A549 (cell line): ENCODE measurements around the gene ZNF521.

Experiments
- EP300 ChIP-seq, 2 experiments: fragments of >200 bp; sonication (Bioruptor Twin); formaldehyde crosslinking; IDR thresholded peaks; 2 replicates in 1 of 2; 3 replicates in 1 of 2; pipeline ENCODE4 v1.6.1; 2016 to 2017
- HDAC2 ChIP-seq: fragments of 200-600 bp; sonication (generic); IDR thresholded peaks from 2 replicates; pipeline ENCODE4 v1.6.1; 2016
- JUNB ChIP-seq: fragments of >200 bp; sonication (Bioruptor Twin); formaldehyde crosslinking; IDR thresholded peaks from 2 replicates; pipeline ENCODE4 v1.6.1; 2016
- KDM1A ChIP-seq: fragments of 200-600 bp; sonication (generic); IDR thresholded peaks from 2 replicates; pipeline ENCODE4 v1.6.1; 2016; ENCODE audit warnings: low read depth, mild to moderate bottlenecking
- KDM5A ChIP-seq: fragments of 200-600 bp; sonication (generic); IDR thresholded peaks from 2 replicates; pipeline ENCODE4 v1.6.1; 2016; ENCODE audit warnings: antibody characterized with exemption, mild to moderate bottlenecking
- NFE2L2 ChIP-seq: fragments of 150-350 bp; conservative IDR thresholded peaks from 2 replicates; pipeline ENCODE4 v1.6.1; 2014; ENCODE audit warnings: low read length
- POLR2A ChIP-seq: IDR thresholded peaks from 2 replicates; pipeline ENCODE4 v1.6.1; 2012; ENCODE audit warnings: mild to moderate bottlenecking, low read length
- ZNF302 ChIP-seq: fragments of 250-450 bp; sonication (Bioruptor Pico); IDR thresholded peaks from 2 replicates; pipeline ENCODE4 v1.9.0; 2021; ENCODE audit warnings: inconsistent platforms, mild to moderate bottlenecking, moderate library complexity
- TF ChIP-seq, protein P1 (sequence below): fragments of >200 bp; sonication (Bioruptor Twin); formaldehyde crosslinking; IDR thresholded peaks from 3 replicates; pipeline ENCODE4 v1.5.1; 2016
- TF ChIP-seq, protein P2 (sequence below): fragments of 200-600 bp; sonication (generic); IDR thresholded peaks from 2 replicates; pipeline ENCODE4 v1.6.1; 2016; ENCODE audit warnings: antibody characterized with exemption, mild to moderate bottlenecking, moderate library complexity

GRCh38 chr18:25262920-25263319 is 89.0 kb downstream of the ZNF521 start:
- TF ChIP-seq, protein P1, sequence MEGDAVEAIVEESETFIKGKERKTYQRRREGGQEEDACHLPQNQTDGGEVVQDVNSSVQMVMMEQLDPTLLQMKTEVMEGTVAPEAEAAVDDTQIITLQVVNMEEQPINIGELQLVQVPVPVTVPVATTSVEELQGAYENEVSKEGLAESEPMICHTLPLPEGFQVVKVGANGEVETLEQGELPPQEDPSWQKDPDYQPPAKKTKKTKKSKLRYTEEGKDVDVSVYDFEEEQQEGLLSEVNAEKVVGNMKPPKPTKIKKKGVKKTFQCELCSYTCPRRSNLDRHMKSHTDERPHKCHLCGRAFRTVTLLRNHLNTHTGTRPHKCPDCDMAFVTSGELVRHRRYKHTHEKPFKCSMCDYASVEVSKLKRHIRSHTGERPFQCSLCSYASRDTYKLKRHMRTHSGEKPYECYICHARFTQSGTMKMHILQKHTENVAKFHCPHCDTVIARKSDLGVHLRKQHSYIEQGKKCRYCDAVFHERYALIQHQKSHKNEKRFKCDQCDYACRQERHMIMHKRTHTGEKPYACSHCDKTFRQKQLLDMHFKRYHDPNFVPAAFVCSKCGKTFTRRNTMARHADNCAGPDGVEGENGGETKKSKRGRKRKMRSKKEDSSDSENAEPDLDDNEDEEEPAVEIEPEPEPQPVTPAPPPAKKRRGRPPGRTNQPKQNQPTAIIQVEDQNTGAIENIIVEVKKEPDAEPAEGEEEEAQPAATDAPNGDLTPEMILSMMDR, result no peak
- no peak for TF ChIP-seq EP300 (IDR thresholded peaks at IDR 0.05)
- no peak for TF ChIP-seq POLR2A
- TF ChIP-seq, protein P2, sequence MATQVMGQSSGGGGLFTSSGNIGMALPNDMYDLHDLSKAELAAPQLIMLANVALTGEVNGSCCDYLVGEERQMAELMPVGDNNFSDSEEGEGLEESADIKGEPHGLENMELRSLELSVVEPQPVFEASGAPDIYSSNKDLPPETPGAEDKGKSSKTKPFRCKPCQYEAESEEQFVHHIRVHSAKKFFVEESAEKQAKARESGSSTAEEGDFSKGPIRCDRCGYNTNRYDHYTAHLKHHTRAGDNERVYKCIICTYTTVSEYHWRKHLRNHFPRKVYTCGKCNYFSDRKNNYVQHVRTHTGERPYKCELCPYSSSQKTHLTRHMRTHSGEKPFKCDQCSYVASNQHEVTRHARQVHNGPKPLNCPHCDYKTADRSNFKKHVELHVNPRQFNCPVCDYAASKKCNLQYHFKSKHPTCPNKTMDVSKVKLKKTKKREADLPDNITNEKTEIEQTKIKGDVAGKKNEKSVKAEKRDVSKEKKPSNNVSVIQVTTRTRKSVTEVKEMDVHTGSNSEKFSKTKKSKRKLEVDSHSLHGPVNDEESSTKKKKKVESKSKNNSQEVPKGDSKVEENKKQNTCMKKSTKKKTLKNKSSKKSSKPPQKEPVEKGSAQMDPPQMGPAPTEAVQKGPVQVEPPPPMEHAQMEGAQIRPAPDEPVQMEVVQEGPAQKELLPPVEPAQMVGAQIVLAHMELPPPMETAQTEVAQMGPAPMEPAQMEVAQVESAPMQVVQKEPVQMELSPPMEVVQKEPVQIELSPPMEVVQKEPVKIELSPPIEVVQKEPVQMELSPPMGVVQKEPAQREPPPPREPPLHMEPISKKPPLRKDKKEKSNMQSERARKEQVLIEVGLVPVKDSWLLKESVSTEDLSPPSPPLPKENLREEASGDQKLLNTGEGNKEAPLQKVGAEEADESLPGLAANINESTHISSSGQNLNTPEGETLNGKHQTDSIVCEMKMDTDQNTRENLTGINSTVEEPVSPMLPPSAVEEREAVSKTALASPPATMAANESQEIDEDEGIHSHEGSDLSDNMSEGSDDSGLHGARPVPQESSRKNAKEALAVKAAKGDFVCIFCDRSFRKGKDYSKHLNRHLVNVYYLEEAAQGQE, result no peak
- no peak for TF ChIP-seq KDM5A
- TF ChIP-seq KDM1A, result no peak
- TF ChIP-seq HDAC2, result no peak
- TF ChIP-seq NFE2L2, result no peak
- no peak for TF ChIP-seq JUNB
- no peak for TF ChIP-seq ZNF302 (CRISPR knock-in tag)
